Stimulated activated CD8-positive, alpha-beta memory T cell treated with anti-CD3 and anti-CD28 coated beads, Interleukin-4, amount 100 ng/mL, for 1 hour (primary cell): ENCODE results near the gene PXMP4.

Experiments used
- DNase-seq, 2 donors: peaks; one replicate each; pipeline ENCODE4 v3.0.0-alpha.2; 2020; ENCODE audit warnings: low read depth in 2 of 2, low spot score in 1 of 2

The PXMP4 gene

DNA sequence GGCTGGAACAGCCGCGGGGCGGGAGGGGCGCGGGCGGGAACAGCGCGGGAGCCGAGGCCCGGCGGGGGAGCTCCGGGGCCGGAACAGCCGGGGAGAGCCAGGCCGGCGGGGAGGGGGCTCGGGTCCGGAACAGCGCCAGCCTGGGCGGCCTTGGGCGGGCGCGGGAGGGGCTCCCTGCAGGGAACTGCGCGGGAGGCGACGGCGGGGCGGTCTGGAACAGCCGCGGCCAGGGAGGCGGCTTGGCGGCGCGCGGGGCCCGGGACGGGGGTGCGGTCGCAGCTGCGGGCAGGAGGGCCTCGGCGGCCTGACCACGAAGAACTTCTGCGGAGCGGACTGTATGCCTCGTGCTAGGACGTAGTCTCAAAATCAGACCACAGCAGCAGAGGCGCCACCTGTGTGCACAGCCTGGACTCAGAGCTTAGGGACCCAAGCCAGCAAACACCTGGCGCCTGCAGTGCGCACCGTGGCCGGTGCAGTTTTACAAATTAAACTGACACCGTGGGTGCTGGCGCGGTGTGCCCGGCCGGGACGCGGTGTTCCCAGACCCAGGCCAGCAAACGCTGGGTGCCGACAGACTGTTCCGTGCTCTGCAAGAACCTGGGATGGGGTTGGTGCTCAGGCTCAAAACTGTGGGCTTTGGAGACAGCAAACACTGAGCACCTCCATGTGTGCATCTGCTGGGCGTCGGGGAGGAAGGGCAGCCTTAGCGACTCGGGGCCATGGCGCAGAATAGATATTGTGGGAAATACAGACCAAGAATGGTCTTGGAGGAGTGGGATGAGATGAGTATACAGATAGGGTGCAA, 12.3 kb upstream of the PXMP4 start:
- peak in 1 of 2 donors; percentile 60 for DNase-seq

DNA sequence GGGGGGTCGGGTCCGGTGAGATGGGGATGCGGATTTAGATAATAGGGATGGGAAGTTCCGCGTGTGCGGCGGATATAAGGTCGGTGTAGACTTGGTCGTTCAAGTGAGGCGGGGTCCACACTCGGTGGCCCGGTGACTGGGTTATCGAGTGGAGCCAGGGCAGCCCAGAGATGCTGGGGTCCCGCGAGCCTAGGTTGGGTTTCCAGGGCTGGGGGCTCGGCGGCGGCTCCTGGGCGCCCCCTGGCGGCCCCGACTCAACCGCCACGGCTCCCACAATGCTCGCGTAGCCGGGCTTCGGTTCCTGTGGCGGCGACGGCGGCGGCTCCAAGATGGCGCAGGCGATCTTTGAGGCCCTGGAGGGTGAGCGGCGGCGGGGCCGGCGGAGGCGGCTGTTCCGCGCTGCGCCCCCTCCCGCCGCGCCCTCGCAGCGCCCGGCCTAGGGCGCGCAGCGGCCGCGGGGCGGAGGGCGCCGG, 11.6 kb upstream of the PXMP4 start, which contains the start of gene ZNF341:
Gene ZNF341 (plus strand): TSS at position 304 of the 473 bp plus-strand sequence. CDS start 26 bp downstream, at position 330.
- peak; percentile 80 for DNase-seq

DNA sequence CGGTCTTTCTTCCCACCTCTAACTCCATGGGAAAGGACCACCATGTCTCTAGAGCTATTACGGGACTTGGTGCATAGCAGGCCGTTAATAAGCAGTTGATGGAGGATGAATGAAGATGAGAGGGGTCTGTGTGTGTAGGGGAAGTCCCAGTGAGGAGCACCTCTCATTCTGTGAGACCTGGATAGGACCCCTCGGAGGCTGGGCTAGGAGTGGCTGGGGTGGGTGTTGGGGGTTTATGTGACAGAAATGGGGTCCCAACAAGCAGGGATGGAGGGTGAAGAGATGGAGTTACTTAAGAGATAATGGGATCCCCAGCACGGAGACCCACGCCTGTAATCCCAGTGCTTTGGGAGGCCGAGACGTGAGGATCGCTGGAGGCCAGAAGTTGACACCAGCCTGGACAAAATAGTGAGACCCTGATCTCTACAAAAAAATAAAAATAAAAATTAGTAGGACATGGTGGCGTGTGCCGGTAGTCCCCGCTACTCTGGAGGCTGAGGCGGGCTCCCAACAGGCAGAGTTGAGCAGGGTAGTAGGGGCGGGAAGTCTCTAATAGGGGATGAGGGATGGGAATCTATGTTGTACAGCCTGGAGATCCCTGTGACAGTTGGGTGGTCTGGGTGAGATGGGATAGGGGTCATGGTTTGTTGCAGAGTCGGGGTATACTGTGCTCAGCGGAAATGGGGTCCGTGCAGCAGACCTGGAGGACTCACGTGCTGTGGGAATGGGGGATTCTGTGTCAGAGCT, 11.0 kb upstream of the PXMP4 start:
- DNase-seq: no peak

DNA sequence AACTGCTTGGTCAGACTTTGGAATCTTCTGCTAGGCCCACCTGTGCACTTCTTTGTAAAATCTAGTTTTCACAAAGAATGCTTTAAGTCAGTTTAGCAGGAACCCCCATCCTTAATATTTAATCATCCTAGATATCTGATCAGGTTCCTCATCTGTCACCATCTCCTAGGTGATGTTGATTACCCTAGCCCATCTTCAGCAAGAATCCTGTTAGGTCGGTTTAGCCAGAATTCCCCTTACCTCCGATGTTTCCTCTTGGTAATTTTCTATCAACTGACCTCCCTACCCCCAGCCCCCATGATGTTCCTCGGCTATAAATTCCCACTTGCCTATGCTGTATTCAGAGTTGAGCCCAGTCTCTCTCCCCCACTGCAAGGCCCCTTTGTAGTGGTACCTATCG, 9.0 kb upstream of the PXMP4 start:
- no peak for DNase-seq

DNA sequence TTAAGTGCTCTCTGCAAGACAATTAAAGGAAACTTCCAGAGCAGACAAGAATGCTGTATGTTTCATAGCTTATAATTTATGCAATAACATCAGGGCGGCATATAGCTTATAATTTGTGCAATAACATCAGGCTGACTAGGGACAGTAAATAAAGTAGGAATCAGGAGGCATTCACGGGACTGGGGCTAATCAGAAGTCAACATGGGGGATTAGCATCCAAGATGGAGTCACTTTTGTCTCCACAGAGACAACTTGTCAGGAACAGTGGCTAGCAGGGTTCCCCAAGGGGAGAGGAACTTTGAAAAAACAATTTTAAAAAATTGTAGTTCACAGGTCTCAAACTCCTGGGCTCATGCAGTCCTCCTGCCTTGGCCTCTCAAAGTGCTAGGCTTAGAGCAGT, 8.4 kb upstream of the PXMP4 start:
- DNase-seq: no peak

DNA sequence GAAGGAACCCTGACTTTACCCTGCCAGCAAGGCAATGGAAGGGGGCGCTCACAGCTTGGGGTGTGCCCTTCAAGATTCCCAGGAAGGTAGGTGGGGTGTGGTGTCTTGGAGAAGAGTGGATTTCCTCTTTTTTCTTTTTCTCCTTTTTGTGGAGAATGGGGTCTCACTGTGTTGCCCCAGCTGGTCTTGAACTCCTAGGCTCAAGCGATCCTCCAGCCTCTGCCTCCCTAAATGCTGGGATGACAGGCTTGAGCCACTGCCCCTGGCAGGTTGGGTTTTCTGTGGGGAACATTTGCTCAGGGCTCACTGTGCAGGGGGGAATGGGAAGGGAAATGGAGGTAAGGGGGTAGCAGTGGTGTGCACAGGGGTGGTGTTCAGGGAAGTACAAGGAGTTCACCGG, 7.7 kb upstream of the PXMP4 start:
- no peak for DNase-seq

DNA sequence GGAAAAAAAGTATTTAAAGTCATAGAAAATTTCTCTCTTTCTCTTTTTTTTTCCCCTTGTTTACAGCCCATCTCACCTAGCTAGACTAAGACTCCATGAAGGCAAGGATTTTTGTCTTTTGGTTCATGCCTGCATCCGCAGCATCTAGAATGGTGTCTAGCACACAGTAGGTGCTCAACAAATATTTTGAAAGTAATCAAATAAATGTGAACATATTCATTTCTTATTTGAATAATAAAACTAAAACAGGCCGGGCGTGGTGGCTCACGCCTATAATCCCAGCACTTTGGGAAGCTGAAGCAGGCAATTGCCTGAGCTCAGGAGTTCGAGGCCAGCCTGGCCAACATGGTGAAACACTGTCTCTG, 7.0 kb upstream of the PXMP4 start:
- no peak for DNase-seq

DNA sequence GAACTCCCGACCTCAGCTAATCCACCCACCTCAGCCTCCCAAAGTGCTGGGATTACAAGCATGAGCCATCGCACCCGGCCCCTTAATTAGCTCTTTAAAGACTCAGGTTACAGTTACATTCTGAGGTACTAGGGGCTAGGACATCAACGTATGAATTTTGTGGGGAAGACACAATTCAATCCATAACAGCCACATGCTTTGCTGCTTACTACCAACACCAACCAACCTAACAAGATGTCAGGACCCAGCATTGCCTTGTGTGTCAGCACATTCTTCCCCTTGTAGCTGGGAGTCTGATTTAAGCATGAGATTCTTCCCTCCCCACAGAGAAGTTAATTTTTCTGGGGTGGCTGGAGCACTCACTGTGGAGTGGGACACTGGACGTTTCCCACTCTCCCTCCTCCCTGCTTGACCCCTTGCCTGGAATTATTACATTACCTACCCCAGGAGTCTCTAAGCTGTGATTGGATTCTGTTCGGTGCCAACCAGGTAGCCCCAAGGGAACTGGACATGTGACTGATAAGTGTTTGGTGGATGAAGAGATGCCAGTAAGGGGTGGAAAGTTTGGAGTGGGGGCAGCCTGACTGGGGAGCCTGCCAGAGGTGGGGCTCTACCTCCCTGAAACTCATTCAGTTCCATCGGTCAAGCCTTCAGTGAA, 5.6 kb upstream of the PXMP4 start:
- no peak for DNase-seq

DNA sequence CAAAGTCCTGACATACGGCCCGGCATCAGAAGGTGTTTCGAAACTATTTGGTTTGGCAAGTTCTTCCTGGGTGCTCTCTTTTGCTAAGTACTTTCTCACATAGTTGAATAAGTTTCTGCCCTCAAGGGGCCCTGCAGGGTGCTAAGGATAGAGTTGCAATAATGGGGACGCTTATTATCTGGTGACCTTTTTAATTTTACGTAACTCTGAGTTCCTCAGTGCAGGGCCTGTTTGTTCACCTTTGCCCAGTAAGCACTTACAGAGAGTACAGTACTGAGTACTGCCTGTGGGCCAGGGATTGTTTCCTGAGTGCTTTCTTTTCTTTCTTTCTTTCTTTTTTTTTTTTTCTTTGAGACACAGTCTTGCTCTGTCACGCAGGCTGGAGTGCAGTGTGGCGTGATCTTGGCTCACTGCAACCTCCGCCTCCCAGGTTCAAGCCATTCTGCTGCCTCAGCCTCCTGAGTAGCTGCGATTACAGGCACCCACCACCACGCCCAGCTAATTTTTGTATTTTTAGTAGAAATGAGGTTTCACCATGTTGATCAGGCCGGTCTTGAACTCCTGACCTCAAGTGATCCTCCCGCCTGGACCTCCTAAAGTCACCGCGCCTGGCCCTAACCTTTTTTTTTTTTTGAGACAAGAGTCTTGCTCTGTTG, 4.5 kb upstream of the PXMP4 start:
- no peak for DNase-seq

DNA sequence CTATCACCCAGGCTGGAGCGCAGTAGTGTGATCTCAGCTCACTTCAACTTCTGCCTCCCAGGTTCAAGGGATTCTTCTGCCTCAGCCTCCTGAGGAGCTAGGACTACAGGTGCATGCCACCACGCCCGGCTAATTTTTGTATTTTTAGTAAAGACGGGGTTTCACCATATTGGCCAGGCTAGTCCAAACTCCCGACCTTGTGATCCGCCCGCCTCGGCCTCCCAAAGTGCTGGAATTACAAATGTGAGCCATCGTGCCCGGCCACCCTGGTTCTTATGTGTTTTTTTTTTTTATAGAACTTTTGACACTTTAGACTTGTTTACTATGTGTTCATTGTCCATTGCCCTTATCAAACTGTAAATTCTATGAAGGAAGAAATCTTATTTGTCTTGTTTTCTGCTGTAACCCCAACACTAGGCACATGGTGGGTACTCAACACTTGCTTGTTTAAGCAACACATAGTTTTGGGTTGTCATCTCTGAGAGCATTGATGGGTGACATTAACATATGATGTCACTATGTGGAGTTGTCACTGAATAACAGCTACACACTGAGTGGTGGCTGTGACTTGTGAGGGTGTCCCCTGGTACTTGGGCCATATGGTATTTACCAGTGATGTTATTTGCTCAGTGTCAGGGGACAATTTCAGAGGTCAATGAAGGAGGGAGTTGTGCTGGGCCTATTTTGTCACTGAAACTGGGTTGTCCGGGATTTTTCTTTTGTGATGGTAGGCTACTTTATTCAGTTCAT, 1.5 kb upstream of the PXMP4 start:
- DNase-seq: no peak

DNA sequence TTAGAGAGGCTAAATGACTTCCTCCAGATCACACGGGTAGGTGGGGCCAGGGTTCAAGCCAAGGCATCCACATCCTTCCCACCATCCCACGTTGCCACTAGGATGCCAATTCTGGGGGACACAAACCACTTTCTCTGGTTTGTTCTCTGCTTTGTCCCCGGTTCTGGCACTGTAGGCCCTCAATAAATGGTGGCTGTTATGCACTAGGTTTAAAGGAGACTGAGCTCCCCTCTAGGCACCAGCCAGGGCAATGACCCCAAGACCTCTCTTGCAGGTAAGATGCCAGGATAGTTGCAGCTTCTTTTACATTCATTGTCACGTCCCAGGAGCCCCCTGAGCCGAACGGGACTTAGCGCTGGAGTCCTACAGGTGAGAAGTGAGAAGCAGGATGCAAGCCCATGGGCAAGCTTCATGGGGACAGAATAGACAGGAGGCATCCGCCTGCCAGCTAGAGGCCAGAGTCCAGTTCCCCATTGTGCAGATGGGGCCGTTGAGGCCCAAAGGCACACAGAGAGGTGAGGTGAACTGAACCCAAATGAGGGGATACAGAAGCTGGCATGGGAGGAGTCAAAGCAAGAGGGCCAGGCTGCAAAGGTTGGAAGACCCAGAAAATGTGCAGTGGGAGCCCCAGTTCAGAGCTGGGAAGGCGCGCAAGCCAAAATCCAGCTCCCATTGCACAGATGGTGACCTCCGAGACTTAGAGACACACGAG, 677 bp downstream of the PXMP4 start:
- DNase-seq: no peak

DNA sequence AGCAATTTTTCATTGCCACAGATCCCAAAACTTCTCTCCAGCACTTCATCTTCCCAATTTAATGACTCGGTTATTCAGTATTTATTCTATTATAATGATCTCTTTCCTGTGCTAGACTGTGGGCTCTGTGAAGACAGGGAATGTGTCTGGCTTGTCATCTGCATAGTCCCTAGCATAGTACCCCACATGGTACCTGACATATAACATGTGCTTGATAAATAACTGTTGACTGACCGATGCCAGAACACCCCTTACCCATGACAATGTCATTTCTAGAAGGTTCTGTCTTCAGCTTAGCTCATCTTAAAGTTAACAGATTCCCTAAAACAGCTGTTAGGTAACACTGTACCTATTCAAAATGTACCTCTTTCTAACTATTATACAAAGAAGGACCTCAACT, 3.6 kb downstream of the PXMP4 start:
- DNase-seq: no peak

DNA sequence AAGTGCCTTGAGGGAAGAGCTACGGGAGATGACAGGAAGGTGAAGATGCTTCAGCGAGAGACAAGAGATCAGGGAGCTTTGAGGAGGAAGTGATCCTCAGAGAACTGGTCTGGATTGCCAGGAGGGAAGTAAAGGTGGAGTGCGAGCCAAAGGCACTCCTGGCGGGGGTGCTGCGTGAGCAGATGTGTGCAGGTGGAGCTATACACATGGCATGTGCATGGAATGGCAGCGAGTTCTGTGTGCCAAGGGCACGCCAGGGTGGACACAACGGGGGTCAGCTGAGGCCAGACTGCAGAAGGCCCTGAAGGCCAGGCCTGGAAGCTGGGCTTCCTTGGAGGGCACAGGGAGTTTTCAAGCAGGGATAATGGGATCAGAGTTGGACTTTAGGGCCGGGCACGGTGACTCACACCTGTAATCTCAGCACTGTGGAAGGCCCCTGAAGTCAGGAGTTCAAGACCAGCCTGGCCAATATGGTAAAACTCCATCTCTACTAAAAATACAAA, 6.2 kb downstream of the PXMP4 start:
- no peak for DNase-seq

DNA sequence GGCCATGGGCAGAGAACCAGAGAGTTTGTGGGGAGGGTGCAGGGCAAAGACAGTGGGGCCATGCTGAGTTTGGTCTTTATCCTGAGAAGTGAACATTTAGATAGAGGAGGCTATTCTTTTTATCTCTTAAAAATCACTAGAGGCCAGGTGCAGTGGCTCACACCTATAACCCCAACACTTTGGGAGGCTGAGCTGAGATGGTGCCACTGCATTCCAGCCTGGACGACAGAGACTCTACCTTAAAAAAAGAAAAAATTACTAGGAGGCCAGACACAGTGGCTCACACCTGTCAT, 8.7 kb downstream of the PXMP4 start:
- no peak for DNase-seq

DNA sequence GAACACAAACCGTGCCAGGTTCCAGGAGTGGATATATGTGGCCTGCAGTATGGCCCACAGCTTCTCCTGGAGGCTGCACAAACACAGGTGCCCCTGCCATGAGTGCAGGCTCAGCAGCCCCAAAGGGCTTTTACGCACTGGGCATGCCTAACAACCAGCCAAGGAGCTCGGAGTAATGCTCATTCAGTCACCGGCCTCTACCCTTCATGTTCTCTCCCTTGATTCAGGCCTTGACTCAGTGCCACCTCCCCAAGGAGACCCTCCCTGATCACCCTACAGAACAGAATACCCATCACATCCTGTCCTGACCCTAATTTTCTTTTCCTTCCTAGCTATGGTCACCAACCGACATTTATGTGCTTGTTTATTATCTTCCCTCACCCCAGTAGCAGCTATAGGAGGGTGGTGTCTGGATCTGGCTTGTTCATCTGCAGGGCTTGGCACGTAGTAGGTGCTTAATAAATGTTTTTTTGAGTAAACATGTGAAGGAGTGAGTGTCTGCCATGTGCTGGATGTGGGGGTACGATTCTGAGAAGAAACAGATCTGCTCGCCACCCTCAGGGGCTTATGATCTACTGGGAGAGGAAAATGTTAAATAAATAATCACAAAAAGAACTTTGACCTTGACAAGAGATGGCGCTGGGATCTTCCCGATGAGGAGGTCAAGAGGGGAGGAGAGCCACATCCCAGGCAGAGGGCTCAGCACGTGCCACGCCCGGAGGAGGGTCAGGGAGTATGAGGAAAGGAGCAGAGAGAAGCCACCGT, 9.2 kb downstream of the PXMP4 start:
- DNase-seq: no peak

DNA sequence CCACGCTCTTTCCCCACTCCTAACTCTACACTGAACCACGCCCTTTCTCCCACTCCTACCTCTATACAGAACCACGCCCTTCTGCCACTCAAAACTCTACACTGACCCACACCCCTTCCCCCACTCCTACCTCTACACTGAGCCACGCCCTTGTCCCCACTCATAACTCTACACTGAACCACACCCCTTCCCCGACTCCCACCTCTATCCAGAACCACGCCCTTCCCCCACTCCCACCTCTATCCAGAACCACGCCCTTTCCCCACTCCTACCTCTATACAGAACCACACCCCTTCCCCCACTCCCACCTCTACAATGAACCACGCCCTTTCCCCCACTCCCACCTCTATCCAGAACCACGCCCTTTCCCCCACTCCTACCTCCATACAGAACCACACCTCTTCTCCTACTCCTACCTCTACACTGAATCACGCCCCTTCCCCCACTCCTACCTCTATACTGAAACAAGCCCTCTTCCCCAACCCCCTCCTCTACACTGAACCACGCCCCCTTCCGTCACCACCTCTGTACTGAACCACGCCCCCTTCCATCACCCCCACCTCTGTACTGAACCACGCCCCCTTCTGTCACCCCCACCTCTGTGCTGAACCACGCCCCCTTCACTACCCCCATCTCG, 10.1 kb downstream of the PXMP4 start:
- no peak for DNase-seq

DNA sequence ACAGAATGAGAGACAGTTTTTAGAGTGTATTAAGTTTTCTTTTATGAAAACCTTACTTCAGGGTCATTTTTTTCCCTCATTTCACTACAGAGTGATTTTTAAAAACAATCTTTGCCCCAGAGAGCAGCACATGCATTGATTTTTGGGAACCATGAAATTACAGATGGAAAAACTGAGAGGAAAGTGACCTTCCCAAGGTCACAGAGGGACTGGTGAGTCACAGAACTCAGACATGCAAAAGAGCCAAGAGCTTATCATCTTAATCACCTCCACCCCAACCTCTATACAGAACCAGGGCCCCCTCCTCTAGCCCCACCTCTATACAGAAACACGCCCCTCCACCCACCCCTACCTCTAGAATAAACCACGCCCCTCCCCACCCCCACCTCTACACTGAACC, 10.7 kb downstream of the PXMP4 start:
- no peak for DNase-seq

DNA sequence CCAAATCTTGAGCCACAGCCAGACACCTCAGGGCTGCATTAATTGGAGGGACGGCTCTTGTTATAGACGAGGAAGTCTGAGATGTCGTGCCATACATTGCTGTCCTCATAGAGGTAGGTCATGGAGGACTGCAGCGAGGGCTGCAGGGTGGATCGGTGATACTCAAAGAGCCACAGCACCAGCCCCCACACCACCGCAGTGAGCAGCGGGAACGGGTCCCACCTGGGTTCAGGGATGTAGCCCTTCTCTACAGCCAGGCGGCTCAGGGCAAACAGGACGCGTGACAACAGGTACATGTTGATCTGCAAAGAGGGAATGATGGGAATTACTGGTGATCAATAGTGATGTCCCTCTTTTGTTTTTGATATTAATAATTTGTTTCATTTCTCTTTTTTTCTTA, 12.4 kb downstream of the PXMP4 start:
- no peak for DNase-seq
